ENCODE results near the gene GPD2. TPM values are rescaled to one million over a fixed set of nuclear protein-coding genes. Genes with fewer than 3 reads are reported as not detected.

Gene GPD2
- total and polyA plus RNA-seq, 4 donors = 30.6 to 92.4 (median 50.3) TPM

- no peaks in the 10 kb centered on the region for H3K36me3 ChIP-seq (ENCODE audit: control insufficient read depth, insufficient read depth, low read length)
- no peaks in the 10 kb centered on the region for H3K27me3 ChIP-seq (ENCODE audit: control insufficient read depth, insufficient read depth, low read length)
- no peak overlapping the region for H3K4me3 ChIP-seq (ENCODE audit: low read depth, low read length)
- DNase-seq (ENCODE audit: low read depth in 4 of 6, low spot score in 6 of 6) = no peak
- WGBS (ENCODE audit: insufficient coverage) = 86% methylated on average over 2 of the region's 4 CpGs
- H3K4me1 ChIP-seq (ENCODE audit: control insufficient read depth, insufficient read depth, low read length) = no peaks in the 10 kb centered on the region
- H3K27ac ChIP-seq (ENCODE audit: low read depth, low read length) = no peak overlapping the region
- no peaks in the 10 kb centered on the region for H3K9me3 ChIP-seq (ENCODE audit: control insufficient read depth, insufficient read depth, low read length)
Observed at GRCh38 chr2:156563994-156564753, 128.0 kb downstream of the GPD2 start.

GRCh38 chr2:156565066-156565710, 129.0 kb downstream of the GPD2 start:
- Histone ChIP-seq H3K4me1 (ENCODE audit: control insufficient read depth, insufficient read depth, low read length) (no peaks in the 10 kb centered on the region), H3K36me3 (ENCODE audit: control insufficient read depth, insufficient read depth, low read length) (no peaks in the 10 kb centered on the region), H3K27me3 (ENCODE audit: control insufficient read depth, insufficient read depth, low read length) (no peaks in the 10 kb centered on the region), H3K9me3 (ENCODE audit: control insufficient read depth, insufficient read depth, low read length) (no peaks in the 10 kb centered on the region), H3K4me3 (ENCODE audit: low read depth, low read length) (no peak overlapping the region), H3K27ac (ENCODE audit: low read depth, low read length) (no peak overlapping the region)
- no CpG with 5 or more reads among the region's 5 CpGs for WGBS (ENCODE audit: insufficient coverage)
- DNase-seq (ENCODE audit: low read depth in 4 of 6, low spot score in 6 of 6) = no peak

GRCh38 chr2:156573710-156574109, 137.5 kb downstream of the GPD2 start:
- Histone ChIP-seq H3K36me3 (ENCODE audit: control insufficient read depth, insufficient read depth, low read length) (no peaks in the 10 kb centered on the region), H3K4me1 (ENCODE audit: control insufficient read depth, insufficient read depth, low read length) (no peaks in the 10 kb centered on the region), H3K4me3 (ENCODE audit: low read depth, low read length) (no peak overlapping the region), H3K9me3 (ENCODE audit: control insufficient read depth, insufficient read depth, low read length) (no peaks in the 10 kb centered on the region), H3K27ac (ENCODE audit: low read depth, low read length) (no peak overlapping the region), H3K27me3 (ENCODE audit: control insufficient read depth, insufficient read depth, low read length) (no peaks in the 10 kb centered on the region)
- no CpG with 5 or more reads among the region's 2 CpGs for WGBS (ENCODE audit: insufficient coverage)
- DNase-seq (ENCODE audit: low read depth in 4 of 6, low spot score in 6 of 6) = no peak

- no peaks in the 10 kb centered on the region for H3K36me3 ChIP-seq (ENCODE audit: control insufficient read depth, insufficient read depth, low read length)
- H3K4me3 ChIP-seq (ENCODE audit: low read depth, low read length) = no peak overlapping the region
- no peak for DNase-seq (ENCODE audit: low read depth in 4 of 6, low spot score in 6 of 6)
- H3K9me3 ChIP-seq (ENCODE audit: control insufficient read depth, insufficient read depth, low read length) = no peaks in the 10 kb centered on the region
- no peaks in the 10 kb centered on the region for H3K4me1 ChIP-seq (ENCODE audit: control insufficient read depth, insufficient read depth, low read length)
- no peak overlapping the region for H3K27ac ChIP-seq (ENCODE audit: low read depth, low read length)
- H3K27me3 ChIP-seq (ENCODE audit: control insufficient read depth, insufficient read depth, low read length) = no peaks in the 10 kb centered on the region
Observed at GRCh38 chr2:156574112-156574511, 137.9 kb downstream of the GPD2 start.

- H3K27me3 ChIP-seq (ENCODE audit: control insufficient read depth, insufficient read depth, low read length) = no peaks in the 10 kb centered on the region
- no peak for DNase-seq (ENCODE audit: low read depth in 4 of 6, low spot score in 6 of 6)
- H3K36me3 ChIP-seq (ENCODE audit: control insufficient read depth, insufficient read depth, low read length) = no peaks in the 10 kb centered on the region
- no peaks in the 10 kb centered on the region for H3K4me1 ChIP-seq (ENCODE audit: control insufficient read depth, insufficient read depth, low read length)
- no peaks in the 10 kb centered on the region for H3K9me3 ChIP-seq (ENCODE audit: control insufficient read depth, insufficient read depth, low read length)
- no peak overlapping the region for H3K27ac ChIP-seq (ENCODE audit: low read depth, low read length)
- no CpG with 5 or more reads among the region's 3 CpGs for WGBS (ENCODE audit: insufficient coverage)
- H3K4me3 ChIP-seq (ENCODE audit: low read depth, low read length) = no peak overlapping the region
Observed at GRCh38 chr2:156576005-156576404, 139.8 kb downstream of the GPD2 start.

GRCh38 chr2:156580501-156580900, 144.3 kb downstream of the GPD2 start:
- Histone ChIP-seq H3K36me3 (ENCODE audit: control insufficient read depth, insufficient read depth, low read length) (no peaks in the 10 kb centered on the region), H3K9me3 (ENCODE audit: control insufficient read depth, insufficient read depth, low read length) (no peaks in the 10 kb centered on the region), H3K27ac (ENCODE audit: low read depth, low read length) (no peak overlapping the region), H3K4me3 (ENCODE audit: low read depth, low read length) (no peak overlapping the region), H3K4me1 (ENCODE audit: control insufficient read depth, insufficient read depth, low read length) (no peaks in the 10 kb centered on the region), H3K27me3 (ENCODE audit: control insufficient read depth, insufficient read depth, low read length) (no peaks in the 10 kb centered on the region)
- no peak for DNase-seq (ENCODE audit: low read depth in 4 of 6, low spot score in 6 of 6)

- Histone ChIP-seq H3K4me1 (ENCODE audit: control insufficient read depth, insufficient read depth, low read length) (no peaks in the 10 kb centered on the region), H3K36me3 (ENCODE audit: control insufficient read depth, insufficient read depth, low read length) (no peaks in the 10 kb centered on the region), H3K27me3 (ENCODE audit: control insufficient read depth, insufficient read depth, low read length) (no peaks in the 10 kb centered on the region), H3K27ac (ENCODE audit: low read depth, low read length) (no peak overlapping the region), H3K4me3 (ENCODE audit: low read depth, low read length) (no peak overlapping the region), H3K9me3 (ENCODE audit: control insufficient read depth, insufficient read depth, low read length) (no peaks in the 10 kb centered on the region)
- WGBS (ENCODE audit: insufficient coverage) = no CpG with 5 or more reads among the region's 2 CpGs
- no peak for DNase-seq (ENCODE audit: low read depth in 4 of 6, low spot score in 6 of 6)
Observed at GRCh38 chr2:156581280-156581679, 145.1 kb downstream of the GPD2 start.

- no peaks in the 10 kb centered on the region for H3K36me3 ChIP-seq (ENCODE audit: control insufficient read depth, insufficient read depth, low read length)
- H3K4me3 ChIP-seq (ENCODE audit: low read depth, low read length) = no peak overlapping the region
- H3K27me3 ChIP-seq (ENCODE audit: control insufficient read depth, insufficient read depth, low read length) = no peaks in the 10 kb centered on the region
- DNase-seq (ENCODE audit: low read depth in 4 of 6, low spot score in 6 of 6) = no peak
- no peaks in the 10 kb centered on the region for H3K4me1 ChIP-seq (ENCODE audit: control insufficient read depth, insufficient read depth, low read length)
- H3K9me3 ChIP-seq (ENCODE audit: control insufficient read depth, insufficient read depth, low read length) = no peaks in the 10 kb centered on the region
- WGBS (ENCODE audit: insufficient coverage) = no CpG with 5 or more reads among the region's 1 CpG
- H3K27ac ChIP-seq (ENCODE audit: low read depth, low read length) = no peak overlapping the region
Observed at GRCh38 chr2:156585457-156585856, 149.3 kb downstream of the GPD2 start.

GRCh38 chr2:156586621-156587020, 150.4 kb downstream of the GPD2 start:
- 83% methylated on average over 1 of the region's 2 CpGs for WGBS (ENCODE audit: insufficient coverage)
- no peak for DNase-seq (ENCODE audit: low read depth in 4 of 6, low spot score in 6 of 6)

More at GRCh38 chr2:156586621-156587020, 150.4 kb downstream of the GPD2 start:
- Histone ChIP-seq H3K27ac (ENCODE audit: low read depth, low read length) (no peak overlapping the region), H3K36me3 (ENCODE audit: control insufficient read depth, insufficient read depth, low read length) (no peaks in the 10 kb centered on the region), H3K27me3 (ENCODE audit: control insufficient read depth, insufficient read depth, low read length) (no peaks in the 10 kb centered on the region), H3K4me1 (ENCODE audit: control insufficient read depth, insufficient read depth, low read length) (no peaks in the 10 kb centered on the region), H3K9me3 (ENCODE audit: control insufficient read depth, insufficient read depth, low read length) (no peaks in the 10 kb centered on the region), H3K4me3 (ENCODE audit: low read depth, low read length) (no peak overlapping the region)
